ENCODE measurements around the gene ABCA5.
"Not testable (repeated sequence)": the region's sequence is repeated elsewhere in the genome, so short reads cannot be mapped to it uniquely, and the experiment has no call there.

Gene ABCA5

DNA sequence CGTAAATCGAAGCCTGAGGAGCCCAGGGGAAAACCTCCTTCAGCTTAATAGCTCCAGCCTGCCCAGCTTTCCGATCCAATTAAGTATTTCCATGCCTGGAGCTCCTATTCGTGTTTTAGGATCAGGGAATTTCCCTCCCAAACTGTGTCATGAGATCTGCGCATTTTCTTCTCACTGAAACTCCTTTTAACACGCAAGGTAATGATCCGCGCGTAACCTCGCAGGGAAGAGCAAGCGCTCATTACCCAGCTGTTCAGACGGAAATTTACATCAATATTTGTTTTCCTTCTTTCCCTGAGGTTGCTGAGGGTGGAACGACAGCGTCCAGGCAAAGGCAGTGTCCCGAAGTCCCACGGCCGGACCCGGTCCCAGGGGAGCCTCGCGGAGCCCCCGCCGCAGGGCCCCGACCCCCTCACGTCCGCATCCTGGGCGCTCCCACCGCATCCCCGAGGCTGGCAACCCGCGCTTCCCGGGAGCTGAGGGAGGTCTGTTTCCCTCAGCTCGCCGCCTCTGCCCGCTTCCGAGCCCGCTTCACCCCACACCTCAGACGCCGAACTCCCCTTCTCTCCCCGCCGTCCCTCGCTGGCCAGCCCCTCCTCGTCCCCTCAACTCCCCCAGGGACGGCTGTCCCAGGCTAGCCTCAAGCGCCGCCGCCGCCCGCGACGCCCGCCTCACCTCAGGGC is 415 bp downstream of the ABCA5 start:
- DNase-seq = no peak

GRCh38 chr17:69325518-69326376 is 1.2 kb downstream of the ABCA5 start:
- DNase-seq = no peak

DNA sequence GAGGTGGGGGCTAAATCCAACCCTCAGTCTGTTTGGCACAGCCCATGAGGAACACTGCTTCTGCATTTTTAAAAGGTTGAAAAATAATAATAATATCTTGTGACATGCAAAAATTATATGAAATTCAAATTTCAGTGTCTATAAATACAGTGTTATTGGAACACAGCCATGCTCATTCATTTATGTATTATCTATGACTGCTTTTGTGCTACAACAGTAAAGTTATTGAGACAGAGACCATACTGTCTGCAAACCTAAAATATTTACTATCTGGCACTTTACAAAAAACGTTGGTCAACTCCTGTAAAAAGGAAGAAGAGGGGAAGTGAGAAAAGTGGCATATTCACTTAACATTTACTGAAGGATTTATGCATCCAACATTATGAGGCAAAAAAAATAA is 3.1 kb downstream of the ABCA5 start:
- DNase-seq = no peak

DNA sequence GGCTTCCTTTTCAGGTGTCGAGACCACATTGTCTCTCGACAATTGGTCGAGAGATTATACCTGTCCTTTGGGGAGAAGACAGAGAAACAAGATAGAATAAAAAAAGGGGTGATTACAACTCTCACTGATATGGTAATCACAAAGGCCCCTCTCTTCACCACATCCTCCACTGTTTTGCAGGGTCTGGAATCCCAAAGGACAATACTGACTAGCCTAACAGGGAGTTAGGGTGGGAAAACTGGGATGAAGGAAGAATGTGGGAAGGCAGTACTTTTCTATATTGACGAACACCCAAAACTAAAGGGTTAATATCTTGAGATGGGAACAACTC is 6.1 kb downstream of the ABCA5 start:
- DNase-seq = no peak

GRCh38 chr17:69320210-69320907 is 6.6 kb downstream of the ABCA5 start:
- DNase-seq = no peak

DNA sequence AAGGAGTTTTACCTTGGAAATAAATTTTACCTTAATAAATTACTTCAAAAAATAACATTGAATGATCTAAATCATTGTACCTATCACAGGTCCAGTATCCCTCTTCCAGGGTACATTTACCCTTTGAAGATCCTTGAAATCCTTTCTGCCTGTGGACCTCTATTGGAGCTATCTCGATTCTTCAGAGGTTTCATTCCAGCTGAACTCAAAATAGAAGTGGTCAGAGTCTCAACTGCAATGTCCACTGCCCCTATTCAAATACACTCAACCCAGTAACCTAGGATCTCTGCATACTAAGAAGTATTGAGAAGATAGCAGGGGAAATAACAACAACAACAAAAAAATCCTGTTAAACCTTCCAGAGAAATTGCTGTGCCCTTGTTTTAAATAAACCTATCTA is 9.3 kb downstream of the ABCA5 start:
- DNase-seq = no peak

- DNase-seq = no peak
These were observed 12.5 kb downstream of the ABCA5 start for GRCh38 chr17:69314246-69315065.

DNA sequence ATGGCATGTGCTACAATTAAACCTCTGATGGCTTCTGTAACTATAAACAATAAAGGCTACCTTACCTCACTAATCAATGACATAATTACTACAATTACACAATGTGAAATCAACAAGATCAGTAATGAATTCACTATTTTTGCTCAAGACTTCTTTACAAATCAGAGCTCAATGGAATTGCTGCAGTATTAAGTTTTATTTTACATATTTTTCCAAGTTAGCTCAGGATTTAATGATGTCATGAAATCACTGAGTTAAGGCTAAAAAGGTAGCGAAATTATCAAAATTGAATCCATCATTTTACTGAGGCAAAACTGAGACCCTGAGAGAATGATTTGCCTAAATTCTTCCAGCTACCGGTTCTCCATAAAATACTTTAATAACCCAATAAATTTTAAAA is 21.8 kb downstream of the ABCA5 start:
- no peak for DNase-seq

DNA sequence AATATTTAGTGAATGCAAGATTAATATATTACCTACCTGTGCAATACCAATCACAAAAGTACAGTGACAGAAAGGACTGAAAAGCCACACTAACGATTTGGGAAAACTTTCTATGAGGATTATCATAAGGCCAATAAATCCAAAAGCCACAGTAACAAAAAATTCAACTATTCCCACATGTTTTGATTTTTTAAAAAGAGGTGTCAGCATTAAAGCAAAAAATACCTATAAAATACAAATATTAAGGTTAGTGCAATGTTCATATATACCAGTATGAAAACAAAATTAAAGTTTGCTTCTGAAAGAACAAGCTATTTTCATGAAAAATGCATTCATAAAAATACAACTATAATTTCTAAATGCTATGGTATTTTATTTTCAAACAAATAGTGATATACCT is 24.3 kb downstream of the ABCA5 start:
- DNase-seq = no peak

GRCh38 chr17:69300222-69300621 is 26.7 kb downstream of the ABCA5 start:
- no peak for DNase-seq

DNA sequence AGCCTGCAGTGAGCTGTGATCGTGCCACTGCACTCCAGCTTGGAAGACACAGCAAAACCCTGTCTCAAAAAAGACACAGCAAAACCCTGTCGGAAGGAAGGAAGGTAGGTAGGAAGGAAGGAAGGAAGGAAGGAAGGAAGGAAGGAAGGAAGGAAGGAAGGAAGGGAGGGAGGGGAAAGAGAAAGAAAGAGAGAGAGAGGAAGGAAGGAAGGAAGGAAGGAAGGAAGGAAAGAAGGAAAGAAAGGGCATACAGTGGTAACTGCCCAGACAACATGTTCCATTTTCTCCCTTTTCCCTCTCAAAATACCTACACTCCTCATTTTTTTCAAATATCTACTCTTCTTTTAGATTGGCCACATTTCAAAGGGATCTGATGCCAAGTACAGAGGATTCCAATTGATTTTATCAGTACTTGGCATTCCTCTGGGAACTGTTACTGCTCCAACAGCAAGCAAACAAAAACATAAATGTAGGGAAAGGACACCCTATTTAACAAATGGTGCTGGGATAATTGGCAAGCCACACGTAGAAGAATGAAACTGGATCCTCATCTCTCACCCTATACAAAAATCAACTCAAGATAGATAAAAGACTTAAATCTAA is 28.7 kb downstream of the ABCA5 start:
- DNase-seq = not testable (repeated sequence)

DNA sequence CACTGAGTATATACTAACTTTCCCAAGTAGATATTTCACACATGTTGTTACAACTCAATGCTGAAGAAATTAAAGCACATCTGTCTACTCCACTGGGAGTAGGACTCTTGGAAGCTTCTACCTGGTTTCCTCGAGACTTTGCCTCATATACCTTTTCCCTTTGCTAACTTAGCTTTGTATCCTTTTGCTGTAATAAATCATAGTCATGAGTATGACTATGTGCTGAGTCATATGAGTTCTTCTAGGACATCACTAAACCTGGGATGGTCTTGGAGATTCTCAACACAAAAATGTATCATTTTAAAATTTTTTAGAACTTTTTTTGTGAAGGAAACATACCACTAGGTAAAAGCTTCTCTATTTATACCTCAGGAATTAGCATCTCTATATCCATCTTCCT is 39.8 kb downstream of the ABCA5 start:
- DNase-seq = no peak

GRCh38 chr17:69286257-69286656 is 40.7 kb downstream of the ABCA5 start:
- DNase-seq = no peak

DNA sequence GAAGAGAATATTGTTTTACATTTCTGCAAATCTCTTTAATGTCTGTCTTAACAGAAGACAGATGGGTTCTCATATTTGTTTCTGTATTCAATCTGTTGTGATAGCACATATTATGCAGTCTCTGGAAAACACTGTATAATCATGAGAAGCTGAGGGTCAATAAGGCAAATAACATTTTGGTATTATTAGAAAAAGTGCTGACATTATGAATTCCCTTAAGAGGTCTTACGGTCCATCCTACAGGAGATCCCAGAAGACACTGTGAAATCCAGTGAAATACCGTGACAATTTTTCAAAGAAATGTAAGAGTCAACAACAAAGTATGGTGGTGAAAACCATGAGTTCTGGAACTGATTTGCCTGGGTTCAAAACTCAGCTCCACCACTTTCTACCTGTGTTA is 42.3 kb downstream of the ABCA5 start:
- DNase-seq = no peak

- no peak for DNase-seq
These were observed 44.9 kb downstream of the ABCA5 start for GRCh38 chr17:69282002-69282401.

DNA sequence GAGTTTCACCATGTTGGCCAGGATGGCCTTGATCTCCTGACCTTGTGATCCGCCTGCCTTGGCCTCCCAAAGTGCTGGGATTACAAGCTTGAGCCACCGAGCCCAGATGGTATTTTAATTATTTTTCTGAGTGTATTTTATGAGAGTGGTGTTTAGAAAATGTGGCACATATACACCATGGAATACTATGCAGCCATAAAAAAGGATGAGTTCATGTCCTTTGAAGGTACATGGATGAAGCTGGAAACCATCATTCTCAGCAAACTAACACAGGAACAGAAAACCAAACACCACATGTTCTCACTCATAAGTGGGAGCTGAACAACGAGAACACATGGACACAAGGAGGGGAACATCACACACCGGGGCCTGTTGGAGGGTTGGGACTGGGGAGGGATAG is 50.7 kb downstream of the ABCA5 start:
- DNase-seq = not testable (repeated sequence)

- no peak for DNase-seq
These were observed 51.2 kb downstream of the ABCA5 start for GRCh38 chr17:69275751-69276150.

DNA sequence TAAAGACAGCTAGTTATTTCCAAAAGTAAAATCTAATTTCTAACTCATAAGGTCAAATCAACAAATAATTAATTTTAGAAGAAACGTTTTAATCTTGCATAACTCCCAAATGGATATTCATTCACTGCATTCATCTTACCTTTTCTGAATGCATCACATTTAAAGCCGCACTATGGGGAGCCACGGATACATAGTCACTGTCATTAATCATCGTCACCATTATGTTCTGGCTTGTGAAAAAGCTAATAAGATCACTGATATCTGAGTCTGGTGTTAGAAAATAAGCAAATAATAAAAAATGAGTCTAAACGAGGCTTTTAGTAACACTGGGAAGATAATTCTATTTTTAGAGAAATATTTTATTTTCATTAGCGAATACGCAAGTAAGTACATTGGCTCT is 55.9 kb downstream of the ABCA5 start:
- DNase-seq = no peak

DNA sequence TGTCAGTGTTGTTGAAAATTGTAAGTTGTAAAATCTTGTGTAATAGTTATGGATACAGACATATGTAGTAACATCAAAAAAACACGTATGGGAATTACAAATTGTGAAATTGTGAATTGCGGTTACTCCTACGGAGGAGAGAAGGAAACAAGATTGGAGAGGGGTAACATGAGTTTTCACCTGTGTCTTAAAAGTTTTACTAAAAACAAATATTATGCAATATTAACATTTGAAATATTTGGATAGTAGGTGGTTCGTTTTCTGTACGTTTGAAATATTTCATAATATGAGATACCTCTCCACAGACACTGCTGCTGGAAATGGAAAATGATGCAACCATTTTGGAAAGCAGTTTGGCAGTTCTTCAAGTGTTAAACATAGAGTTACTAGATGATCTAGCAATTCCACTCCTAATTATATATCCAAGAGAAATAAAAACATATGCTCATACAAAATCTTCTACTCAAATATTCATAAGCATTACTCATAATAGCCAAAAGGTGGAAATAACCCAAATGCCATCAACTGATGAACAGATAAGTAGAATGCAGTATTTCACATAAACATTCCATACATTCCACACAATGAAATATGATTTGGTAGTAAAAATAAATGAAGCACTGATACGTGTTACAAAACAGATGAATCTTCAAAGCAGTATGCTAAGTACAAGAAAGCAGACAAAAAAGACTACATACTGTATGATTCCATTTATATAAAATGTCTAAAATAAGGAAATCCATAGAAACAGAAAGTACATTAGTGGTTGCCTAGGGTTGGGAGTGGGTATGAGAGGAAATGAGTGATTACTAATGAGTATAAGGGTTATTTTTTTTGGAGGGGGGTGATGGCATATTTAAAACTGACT is 57.6 kb downstream of the ABCA5 start:
- DNase-seq = no peak

GRCh38 chr17:69268543-69269014 is 58.4 kb downstream of the ABCA5 start:
- no peak for DNase-seq

DNA sequence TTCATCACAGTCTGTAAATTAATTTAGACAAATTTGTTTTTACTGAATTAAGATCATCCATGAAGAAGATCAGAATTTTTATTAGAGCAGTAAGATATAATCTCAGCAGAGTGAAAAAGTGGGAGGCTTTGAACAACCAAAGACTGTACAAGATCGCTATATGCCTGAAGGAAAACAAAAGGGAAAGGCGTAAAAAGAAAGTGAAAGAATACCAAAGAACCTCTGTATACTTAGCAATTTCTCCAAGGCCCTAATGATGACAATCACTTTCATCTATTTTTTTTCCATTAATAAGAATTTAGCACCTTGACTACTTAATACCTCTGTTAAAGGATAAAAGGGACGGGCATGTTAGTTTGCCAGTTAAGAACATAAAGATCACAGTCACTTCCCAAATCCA is 59.7 kb downstream of the ABCA5 start:
- no peak for DNase-seq

DNA sequence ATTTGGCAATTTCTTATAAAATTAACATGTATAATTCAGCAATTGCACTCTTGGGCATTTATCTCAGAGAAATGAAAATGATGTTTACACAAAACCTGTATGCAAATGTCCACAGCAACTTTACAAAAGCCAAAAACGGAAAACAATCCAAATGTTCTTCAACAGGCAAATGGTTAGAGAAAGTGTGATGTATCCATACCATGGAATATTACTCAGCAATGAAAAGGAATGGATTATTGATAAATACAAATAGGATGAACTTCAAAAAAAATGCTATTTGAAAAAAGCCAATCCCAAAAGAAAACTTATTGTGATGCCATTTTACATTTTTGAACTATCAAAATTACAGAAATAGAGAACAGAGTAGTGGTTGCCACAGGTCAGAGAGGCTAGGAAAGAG is 61.1 kb downstream of the ABCA5 start:
- DNase-seq = no peak
